Bronchus fibroblast of lung (primary cell): ENCODE measurements around the gene SMARCB1. TPM values are rescaled to one million over a fixed set of nuclear protein-coding genes. Genes with fewer than 3 reads are reported as not detected.

Source experiments
- total RNA-seq: library from RNA; depleted of rRNA; stranded (reverse); fragments of >200 nt; gene quantifications from 2 replicates; pipeline ENCODE4 v1.2.3, GENCODE V29; 2015

The SMARCB1 gene
- total RNA-seq: 141 and 150 TPM in 2 replicates

DNA sequence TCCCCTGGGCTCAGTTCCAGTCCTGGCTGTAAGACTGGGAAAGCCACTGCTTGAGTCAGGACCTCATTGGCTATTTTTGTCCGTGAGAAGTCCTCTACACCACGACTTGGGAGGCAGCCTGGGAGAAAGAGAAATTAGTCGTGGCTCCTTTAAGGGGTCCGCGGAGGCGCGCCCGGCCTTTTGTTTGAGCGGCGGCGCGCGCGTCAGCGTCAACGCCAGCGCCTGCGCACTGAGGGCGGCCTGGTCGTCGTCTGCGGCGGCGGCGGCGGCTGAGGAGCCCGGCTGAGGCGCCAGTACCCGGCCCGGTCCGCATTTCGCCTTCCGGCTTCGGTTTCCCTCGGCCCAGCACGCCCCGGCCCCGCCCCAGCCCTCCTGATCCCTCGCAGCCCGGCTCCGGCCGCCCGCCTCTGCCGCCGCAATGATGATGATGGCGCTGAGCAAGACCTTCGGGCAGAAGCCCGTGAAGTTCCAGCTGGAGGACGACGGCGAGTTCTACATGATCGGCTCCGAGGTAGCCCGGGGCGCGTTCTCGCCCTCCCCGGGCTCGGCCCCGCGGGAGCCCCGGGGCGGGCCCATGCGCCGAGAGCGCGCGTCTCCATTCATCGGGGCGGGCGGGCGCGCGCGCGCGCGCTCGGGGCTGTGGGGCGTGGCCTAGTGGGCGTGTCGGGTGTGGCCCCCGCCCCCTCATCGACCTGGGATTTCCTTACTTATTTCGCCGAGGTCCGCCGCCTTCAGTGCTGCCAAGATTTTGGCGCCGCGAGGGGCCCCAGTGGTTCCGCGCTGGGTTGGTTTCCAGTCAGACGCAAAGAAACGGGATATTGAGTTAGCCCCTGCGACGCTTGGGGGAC lies at the start of gene SMARCB1:
SMARCB1 (plus strand) TSS at position 215 of the 848 bp plus-strand sequence; CDS start at position 419, 204 bp downstream.

DNA sequence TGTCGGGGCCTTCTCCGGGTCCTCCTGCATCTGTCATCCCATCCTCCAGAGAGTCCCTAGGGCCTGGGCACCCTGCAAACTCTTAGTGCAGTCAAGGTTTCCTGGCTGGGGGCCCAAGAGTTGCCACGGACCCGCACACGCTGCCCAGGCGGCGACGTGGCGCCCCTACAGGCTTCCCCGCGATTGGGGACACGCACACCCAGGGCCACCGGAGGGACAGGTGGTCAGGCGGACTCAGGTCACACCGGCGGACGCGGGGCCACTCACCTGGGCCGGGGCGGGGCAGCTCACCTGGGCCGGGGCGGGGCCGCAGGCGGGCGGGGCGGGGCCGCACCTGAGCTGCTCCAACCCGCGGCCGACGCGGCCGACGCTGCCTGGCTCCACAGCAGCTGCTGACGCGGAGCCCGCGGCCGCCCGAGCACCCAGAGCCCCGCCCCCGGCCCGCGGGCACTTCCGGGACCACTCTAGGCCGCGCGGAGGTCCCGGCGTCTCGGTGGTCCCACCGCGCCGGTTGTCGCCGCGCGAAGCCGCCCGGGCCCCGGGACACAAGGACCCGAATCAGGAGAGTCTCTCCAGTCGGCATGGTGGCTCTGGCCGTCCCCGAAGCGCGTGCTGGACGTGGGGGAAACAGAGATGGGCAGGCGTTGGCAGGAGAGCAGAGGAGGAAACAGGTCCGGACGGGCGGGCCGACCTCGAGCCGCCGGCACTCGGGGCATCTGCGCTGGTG lies 35.9 kb upstream of the SMARCB1 start, which contains the start of gene ZNF70:
ZNF70 (minus strand) TSS at position 399 of the 727 bp plus-strand sequence. CDS start 5,972 bp downstream, outside the sequence.

GRCh38 chr22:23754220-23754919 lies 32.4 kb upstream of the SMARCB1 start, which contains the start of gene VPREB3:
Gene VPREB3 (minus strand): TSS chr22:23754425. CDS start chr22:23754363, 62 bp downstream.

DNA sequence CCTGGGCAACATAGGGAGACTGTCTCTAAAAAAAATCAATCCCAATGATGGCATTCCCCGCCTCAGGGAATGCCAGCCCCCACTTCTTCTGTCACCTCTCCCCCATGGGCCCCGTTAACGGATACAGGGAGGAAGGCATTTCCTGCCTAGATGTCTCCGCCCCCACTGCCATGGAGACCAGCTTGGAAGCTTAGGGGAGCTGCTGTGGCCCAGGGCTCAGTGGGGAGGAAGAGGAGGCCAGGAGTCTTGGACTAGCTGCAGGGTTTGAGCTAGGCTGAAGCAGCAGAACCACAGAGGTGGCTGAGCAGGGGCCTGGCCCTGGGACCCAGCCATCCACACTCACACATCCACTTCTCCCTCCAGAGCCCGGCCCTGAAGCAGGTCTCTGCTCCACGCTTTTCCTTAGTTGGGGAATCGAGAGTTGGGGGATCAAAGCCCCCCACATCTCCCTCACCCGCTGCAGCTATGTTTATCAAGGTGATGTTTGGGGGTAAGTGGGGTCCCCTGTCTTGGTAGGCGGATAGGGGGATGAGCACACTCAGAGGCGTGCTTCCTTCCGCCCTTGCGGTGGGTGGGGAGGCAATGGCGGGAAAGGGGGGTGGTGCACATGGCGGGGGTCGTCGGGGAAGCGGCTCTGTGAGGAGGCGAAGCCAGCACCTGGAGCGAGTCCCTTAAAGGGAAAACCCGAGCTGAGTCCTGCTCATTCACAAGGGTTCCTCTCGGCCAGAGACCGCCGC lies 23.8 kb upstream of the SMARCB1 start, which contains the start of gene C22orf15:
C22orf15 (plus strand) TSS at position 149 of the 737 bp plus-strand sequence; CDS start at position 466, 317 bp downstream.

DNA sequence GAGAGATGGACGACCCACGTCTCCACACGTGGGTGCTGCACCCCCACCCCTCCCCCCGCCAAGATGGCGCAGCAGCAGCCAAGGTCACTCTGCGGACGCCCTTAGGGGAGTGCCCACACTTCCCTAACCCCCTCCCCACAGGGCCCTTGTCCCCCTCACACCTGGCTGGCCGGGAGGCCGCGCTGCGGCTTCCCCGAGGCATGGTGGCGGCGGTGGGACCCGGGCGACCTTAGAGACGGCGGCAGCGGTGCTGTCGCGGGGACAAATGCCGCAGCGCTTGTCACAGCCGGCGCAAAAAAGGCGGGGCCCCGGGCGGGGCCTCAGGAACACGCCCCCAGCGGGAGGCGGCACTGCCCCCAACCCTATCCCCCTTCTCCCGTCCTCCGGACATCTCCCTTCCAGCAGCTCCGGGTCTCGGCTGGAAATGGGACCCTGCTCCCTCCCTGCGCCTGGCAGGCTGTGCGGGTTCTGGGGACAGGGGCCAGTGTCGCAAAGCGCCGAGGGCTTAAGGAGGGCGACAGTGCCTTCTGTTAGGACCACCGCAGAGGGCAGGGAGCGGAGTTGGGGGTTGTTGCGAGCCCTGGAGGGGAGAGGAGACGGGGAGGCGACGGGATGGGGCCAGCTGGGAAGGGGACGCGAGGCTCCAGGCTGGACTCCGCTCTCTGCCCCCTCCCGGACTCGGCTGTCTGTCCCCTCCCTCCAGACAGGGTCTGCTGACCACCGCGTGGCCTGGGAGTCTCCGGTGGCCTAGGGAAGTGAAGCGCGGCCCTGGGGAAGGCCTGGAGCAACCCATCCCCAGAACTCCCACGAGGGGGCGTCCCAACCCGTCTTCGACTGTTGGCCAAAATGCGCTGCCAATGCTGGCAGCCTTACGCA lies 18.9 kb upstream of the SMARCB1 start, which contains the start of gene CHCHD10:
CHCHD10 (minus strand) TSS at position 300 of the 876 bp plus-strand sequence; CDS start at position 202, 98 bp downstream.

GRCh38 chr22:23772649-23773473 lies 13.9 kb upstream of the SMARCB1 start, which contains the start of gene MMP11:
Gene MMP11 (plus strand): TSS chr22:23772849. CDS start chr22:23772871, 22 bp downstream.

DNA sequence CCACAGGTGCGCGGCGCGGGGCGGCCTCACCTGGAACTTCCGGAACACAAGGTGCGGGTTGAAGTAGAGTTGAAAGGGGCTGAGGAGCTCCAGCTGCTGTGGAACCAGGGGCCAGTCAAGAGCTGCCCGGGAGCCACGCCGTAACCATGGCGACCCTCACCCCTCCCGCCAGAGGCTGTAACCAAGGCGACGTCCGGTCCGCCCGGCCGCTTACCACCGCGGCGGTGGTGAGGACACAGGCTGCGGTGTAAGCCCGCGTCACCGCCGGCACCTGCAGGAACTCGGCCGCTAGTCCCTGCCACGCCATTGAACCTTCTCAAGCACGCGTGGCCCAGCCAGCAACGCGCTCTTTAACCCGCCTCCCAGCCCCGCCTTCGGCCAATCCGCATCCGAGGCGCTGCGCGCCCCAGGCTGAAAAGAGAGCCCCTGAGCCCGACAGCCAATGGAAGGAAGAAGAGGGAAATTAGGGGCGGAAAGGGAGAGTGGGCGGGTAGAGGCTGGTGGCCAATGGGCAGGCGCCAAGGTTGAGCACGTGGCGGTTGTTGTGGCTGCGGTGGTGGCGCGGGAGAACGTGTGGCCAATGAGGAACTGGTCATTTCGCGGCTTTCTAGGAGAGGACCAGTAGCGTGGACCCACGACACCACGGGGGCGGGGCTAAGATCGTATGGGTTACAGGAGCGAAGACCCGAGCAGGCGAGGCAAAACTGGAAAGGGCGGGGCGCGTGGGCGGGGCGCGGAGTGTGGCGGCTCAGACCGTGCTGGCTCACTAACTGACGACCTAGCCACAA lies 52.1 kb downstream of the SMARCB1 start, which contains the start of gene DERL3:
DERL3 (minus strand) TSS at position 326 of the 788 bp plus-strand sequence; CDS start at position 307, 19 bp downstream.

DNA sequence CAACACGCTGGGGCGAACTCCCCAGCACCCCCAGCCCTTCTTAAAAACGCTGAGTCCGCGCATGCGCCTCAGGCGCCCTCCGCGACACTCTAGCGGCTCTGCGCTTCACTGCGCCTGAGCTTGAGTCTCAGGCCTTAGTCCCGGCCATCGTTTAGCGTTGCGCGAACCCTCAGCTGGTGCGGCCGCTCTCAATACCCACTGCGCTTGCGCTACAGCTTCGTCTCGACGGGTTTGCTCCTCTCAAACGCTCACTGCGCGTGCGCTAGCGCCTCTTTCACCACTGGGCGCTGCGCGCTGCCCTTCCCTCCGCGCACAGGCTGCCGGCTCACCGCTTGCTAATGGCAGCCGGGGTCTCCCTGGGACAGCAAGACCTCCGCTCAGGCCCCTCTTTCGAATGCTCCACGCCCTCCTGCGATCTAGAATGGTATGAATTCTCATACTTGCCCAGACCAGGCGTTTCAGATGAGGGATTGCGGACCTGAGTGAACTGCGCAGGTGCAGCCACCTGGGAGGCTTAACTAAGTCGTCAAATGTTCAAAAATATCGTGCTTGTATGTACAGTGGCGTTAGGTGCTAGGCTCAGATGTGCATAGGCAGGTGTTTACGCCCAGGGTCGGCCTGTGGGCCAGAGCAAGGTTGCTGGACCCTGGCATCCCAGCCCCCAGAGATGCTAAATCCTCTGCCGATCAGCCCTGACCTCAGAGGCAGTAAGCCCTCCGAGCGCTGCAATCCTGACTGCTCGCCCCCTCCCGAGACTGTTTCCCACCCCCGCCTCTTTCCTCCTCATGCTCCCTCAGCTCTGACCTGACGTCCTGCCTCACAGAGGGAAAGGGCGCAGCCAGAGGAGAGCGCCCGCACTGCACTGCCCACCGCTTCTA lies 71.1 kb downstream of the SMARCB1 start, which contains the start of gene SLC2A11:
SLC2A11 (plus strand) TSS at position 270 of the 878 bp plus-strand sequence; CDS start at position 395, 125 bp downstream.

Other genes with a start within 250 kb of the SMARCB1 start
- not detected in 2 replicates for gene IGLL1, start 206.7 kb upstream of the SMARCB1 start, total RNA-seq
- gene DRICH1, start 154.6 kb upstream of the SMARCB1 start, total RNA-seq: not detected in 2 replicates
- gene RGL4, start 96.0 kb upstream of the SMARCB1 start, total RNA-seq: not detected in 2 replicates
- 3.6 and 3.9 TPM in 2 replicates for gene ZNF70, start 35.9 kb upstream of the SMARCB1 start, total RNA-seq
- gene VPREB3, start 32.5 kb upstream of the SMARCB1 start, total RNA-seq: not detected in 2 replicates
- 1.2 and 1.3 TPM in 2 replicates for gene C22orf15, start 24.0 kb upstream of the SMARCB1 start, total RNA-seq
- gene CHCHD10, start 19.0 kb upstream of the SMARCB1 start, total RNA-seq: 4.9 and 8.5 TPM in 2 replicates
- 4.5 and 5.4 TPM in 2 replicates for gene MMP11, start 14.1 kb upstream of the SMARCB1 start, total RNA-seq
- gene DERL3, start 52.0 kb downstream of the SMARCB1 start, total RNA-seq: 1.3 and 1.5 TPM in 2 replicates
- gene SLC2A11, start 70.9 kb downstream of the SMARCB1 start, total RNA-seq: 3.7 and 4.0 TPM in 2 replicates
- gene MIF, start 107.4 kb downstream of the SMARCB1 start, total RNA-seq: 677 and 718 TPM in 2 replicates
- gene GSTT2B, start 174.2 kb downstream of the SMARCB1 start, total RNA-seq: 28.9 and 31.1 TPM in 2 replicates
- 0.50 and 0.59 TPM in 2 replicates for gene DDTL, start 179.9 kb downstream of the SMARCB1 start, total RNA-seq
- gene DDT, start 187.5 kb downstream of the SMARCB1 start, total RNA-seq: 134 and 147 TPM in 2 replicates
- gene GSTT2, start 193.2 kb downstream of the SMARCB1 start, total RNA-seq: 2.4 and 3.9 TPM in 2 replicates
- not detected in 2 replicates for gene GSTT4, start 218.5 kb downstream of the SMARCB1 start, total RNA-seq
- 35.1 and 36.5 TPM in 2 replicates for gene CABIN1, start 224.3 kb downstream of the SMARCB1 start, total RNA-seq